ENCODE data around the gene TBL1X. TPM values are rescaled to one million over a fixed set of nuclear protein-coding genes. Genes with fewer than 3 reads are reported as not detected.

Gene TBL1X
- total RNA-seq, 2 donors from 2014 or later: 16.3 to 18.9 TPM

GRCh38 chrX:9482408-9482807 lies 17.6 kb downstream of the TBL1X start:
- no peak overlapping the region for H3K9ac ChIP-seq (ENCODE audit: low read depth in 2 of 2, low read length in 2 of 2)
- H3K4me3 ChIP-seq: no peak overlapping the region
- no peaks in the 10 kb centered on the region for H3K9me3 ChIP-seq
- H3K27ac ChIP-seq: no peak overlapping the region
- H3K27me3 ChIP-seq: no peaks in the 10 kb centered on the region
- no peak for DNase-seq
- no peaks in the 10 kb centered on the region for H3K36me3 ChIP-seq
- intact Hi-C loops (cut with DNase I): no loop called here
- H3K4me1 ChIP-seq: no peaks in the 10 kb centered on the region
- no peak for TF ChIP-seq CTCF (IDR thresholded peaks at IDR 0.05)

GRCh38 chrX:9482837-9483236 lies 18.0 kb downstream of the TBL1X start:
- no peak for TF ChIP-seq CTCF (IDR thresholded peaks at IDR 0.05)
- H3K36me3 ChIP-seq: no peaks in the 10 kb centered on the region
- H3K27me3 ChIP-seq: no peaks in the 10 kb centered on the region
- no peaks in the 10 kb centered on the region for H3K4me1 ChIP-seq
- no peak overlapping the region for H3K4me3 ChIP-seq
- H3K9ac ChIP-seq (ENCODE audit: low read depth in 2 of 2, low read length in 2 of 2): no peak overlapping the region
- intact Hi-C loops (cut with DNase I): no loop called here
- no peaks in the 10 kb centered on the region for H3K9me3 ChIP-seq
- DNase-seq: no peak
- no peak overlapping the region for H3K27ac ChIP-seq

GRCh38 chrX:9483376-9483775 lies 18.5 kb downstream of the TBL1X start:
- Histone ChIP-seq H3K9ac (ENCODE audit: low read depth in 2 of 2, low read length in 2 of 2) (no peak overlapping the region), H3K4me3 (no peak overlapping the region), H3K9me3 (no peaks in the 10 kb centered on the region), H3K27ac (no peak overlapping the region), H3K4me1 (no peaks in the 10 kb centered on the region), H3K36me3 (no peaks in the 10 kb centered on the region), H3K27me3 (no peaks in the 10 kb centered on the region)
- intact Hi-C loops (cut with DNase I): no loop called here
- no peak for TF ChIP-seq CTCF (IDR thresholded peaks at IDR 0.05)
- no peak for DNase-seq

- Histone ChIP-seq H3K4me1 (no peaks in the 10 kb centered on the region), H3K36me3 (no peaks in the 10 kb centered on the region), H3K9ac (ENCODE audit: low read depth in 2 of 2, low read length in 2 of 2) (no peak overlapping the region), H3K27ac (no peak overlapping the region), H3K9me3 (no peaks in the 10 kb centered on the region), H3K4me3 (no peak overlapping the region), H3K27me3 (no peaks in the 10 kb centered on the region)
- DNase-seq: no peak
- no peak for TF ChIP-seq CTCF (IDR thresholded peaks at IDR 0.05)
- intact Hi-C loops (cut with DNase I): no loop called here
These were observed 22.0 kb downstream of the TBL1X start for GRCh38 chrX:9486786-9487387.

- H3K9me3 ChIP-seq: no peaks in the 10 kb centered on the region
- H3K27me3 ChIP-seq: no peaks in the 10 kb centered on the region
- no peaks in the 10 kb centered on the region for H3K36me3 ChIP-seq
- no peak overlapping the region for H3K4me3 ChIP-seq
- DNase-seq: no peak
- TF ChIP-seq CTCF (IDR thresholded peaks at IDR 0.05): no peak
- intact Hi-C loops (cut with DNase I): no loop called here
- H3K27ac ChIP-seq: no peak overlapping the region
- H3K9ac ChIP-seq (ENCODE audit: low read depth in 2 of 2, low read length in 2 of 2): no peak overlapping the region
- H3K4me1 ChIP-seq: no peaks in the 10 kb centered on the region
These were observed 23.7 kb downstream of the TBL1X start for GRCh38 chrX:9488586-9488985.

All from colonic mucosa (tissue), 4 donors.